CD14-positive monocyte (primary cell): ENCODE results near the gene CXXC5. TPM values are rescaled to one million over a fixed set of nuclear protein-coding genes. Genes with fewer than 3 reads are reported as not detected.
A peak's percentile ranks its signal among the peaks of the same experiment; 100 is the strongest.

Experiments used
- DNase-seq, 3 donors: peaks; one replicate each; pipeline ENCODE4 v3.0.0-alpha.2; 2011 to 2022
- H2AFZ ChIP-seq: 2 replicates; pipeline ENCODE4 v1.6.0; 2012; ENCODE audit warnings: mild to moderate bottlenecking, low read depth, low read length, inconsistent platforms; ENCODE audit not compliant: insufficient read depth, poor library complexity, severe bottlenecking
- H3K27ac ChIP-seq, 2 donors: 1 replicate in 1 of 2; 2 replicates in 1 of 2; pipeline ENCODE4 v1.5.1; 2012 to 2013; ENCODE audit warnings: low read length in 2 of 2, control low read depth in 1 of 2, inconsistent platforms in 1 of 2, low read depth in 1 of 2, mild to moderate bottlenecking in 1 of 2
- H3K27me3 ChIP-seq, 2 donors: one replicate each; pipeline versions ENCODE4 v1.6.0 to v1.6.1; 2011 to 2013; ENCODE audit warnings: low read length in 2 of 2; ENCODE audit not compliant: control insufficient read depth in 2 of 2, insufficient read depth in 2 of 2
- H3K36me3 ChIP-seq, 2 donors: replicated peaks in 1 of 2; 1 replicate in 1 of 2; 2 replicates in 1 of 2; pipeline versions ENCODE4 v1.5.1 to v1.6.1; 2012 to 2013; ENCODE audit warnings: low read length in 2 of 2, control low read depth in 1 of 2, inconsistent platforms in 1 of 2, mild to moderate bottlenecking in 1 of 2; ENCODE audit not compliant: insufficient read depth in 2 of 2, control insufficient read depth in 1 of 2
- H3K4me1 ChIP-seq, 2 donors: 1 replicate in 1 of 2; 2 replicates in 1 of 2; pipeline versions ENCODE4 v1.5.1 to v1.6.1; 2012 to 2013; ENCODE audit warnings: low read length in 2 of 2, control low read depth in 1 of 2, inconsistent platforms in 1 of 2, mild to moderate bottlenecking in 1 of 2, moderate library complexity in 1 of 2; ENCODE audit not compliant: insufficient read depth in 2 of 2, control insufficient read depth in 1 of 2
- H3K4me2 ChIP-seq: replicated peaks from 2 replicates; pipeline ENCODE3; 2012; ENCODE audit warnings: low read length, moderate library complexity, mild to moderate bottlenecking; ENCODE audit not compliant: poor library complexity, severe bottlenecking; ENCODE audit errors: extremely low read depth
- H3K4me3 ChIP-seq, 3 experiments: fragments of 200-600 bp in 1 of 3; sonication (generic) in 1 of 3; replicated peaks in 1 of 3; 1 replicate in 2 of 3; 2 replicates in 1 of 3; pipeline ENCODE4 v1.5.1; 2011 to 2013; ENCODE audit warnings: low read length in 3 of 3, mild to moderate bottlenecking in 3 of 3, control low read depth in 2 of 3, low read depth in 2 of 3, inconsistent platforms in 1 of 3, moderate library complexity in 1 of 3
- H3K79me2 ChIP-seq: 2 replicates; pipeline ENCODE4 v1.6.0; 2012; ENCODE audit warnings: mild to moderate bottlenecking, control low read depth, inconsistent platforms, low read length, moderate library complexity; ENCODE audit not compliant: insufficient read depth
- H3K9ac ChIP-seq: 2 replicates; pipeline ENCODE4 v1.6.0; 2017; ENCODE audit warnings: low read length, mild to moderate bottlenecking; ENCODE audit not compliant: insufficient read depth, poor library complexity, severe bottlenecking
- H3K9me3 ChIP-seq, 2 donors: replicated peaks in 1 of 2; 1 replicate in 1 of 2; 2 replicates in 1 of 2; pipeline versions ENCODE4 v1.5.1 to v1.6.1; 2012 to 2013; ENCODE audit warnings: low read length in 2 of 2, control low read depth in 1 of 2; ENCODE audit not compliant: control insufficient read depth in 1 of 2, insufficient read depth in 1 of 2
- H4K20me1 ChIP-seq: 2 replicates; pipeline ENCODE4 v1.6.0; 2012; ENCODE audit warnings: mild to moderate bottlenecking, low read length, control low read depth, moderate library complexity; ENCODE audit not compliant: insufficient read depth
- H3K27ac Mint-ChIP-seq, 7 donors: one replicate each; pipeline ENCODE4 v1.8.0; 2020; ENCODE audit warnings: mild to moderate bottlenecking in 7 of 7, mixed read lengths in 7 of 7, moderate library complexity in 6 of 7, inconsistent platforms in 2 of 7
- H3K27me3 Mint-ChIP-seq, 3 donors: one replicate each; pipeline ENCODE4 v1.8.0; 2021 to 2022; ENCODE audit warnings: low read depth in 3 of 3, mild to moderate bottlenecking in 3 of 3, mixed read lengths in 3 of 3, moderate library complexity in 3 of 3, inconsistent platforms in 1 of 3
- H3K36me3 Mint-ChIP-seq, 2 donors: one replicate each; pipeline ENCODE4 v1.8.0; 2020; ENCODE audit warnings: mixed read lengths in 2 of 2, inconsistent platforms in 1 of 2, mild to moderate bottlenecking in 1 of 2
- H3K4me1 Mint-ChIP-seq: one replicate; pipeline ENCODE4 v1.8.0; 2020; ENCODE audit warnings: mild to moderate bottlenecking, mixed read lengths
- H3K4me3 Mint-ChIP-seq, 2 donors: one replicate each; pipeline ENCODE4 v1.8.0; 2020; ENCODE audit warnings: mild to moderate bottlenecking in 2 of 2, mixed read lengths in 2 of 2, moderate library complexity in 1 of 2
- H3K9me3 Mint-ChIP-seq, 7 donors: one replicate each; pipeline ENCODE4 v1.8.0; 2020 to 2022; ENCODE audit warnings: mixed read lengths in 7 of 7, mild to moderate bottlenecking in 6 of 7, moderate library complexity in 6 of 7, inconsistent platforms in 2 of 7
- CTCF ChIP-seq: fragments of 200-600 bp; IDR thresholded peaks from one replicate; pipeline ENCODE4 v1.8.0; 2022; ENCODE audit warnings: antibody characterized with exemption, mild to moderate bottlenecking
- WGBS: methylation state at CpG from one replicate; pipeline ENCODE4 v1.1.5; 2013; ENCODE audit warnings: missing lambda C conversion rate; ENCODE audit not compliant: insufficient coverage; 5-methylcytosine and 5-hydroxymethylcytosine counted together
- intact Hi-C, 2 donors: fragments of 100-400 bp; cut with micrococcal nuclease; formaldehyde crosslinking; loops; one replicate each; pipeline versions ENCODE4 v1.15.0 to v1.15.1; 2023
- polyA plus RNA-seq, 3 donors: library from polyadenylated mRNA; depleted of rRNA in 1 of 3; unstranded in 2 of 3; stranded (reverse) in 1 of 3; fragments of 300-500 nt in 2 of 3; fragments of >200 nt in 1 of 3; fragmentation: Illumina TruSeq in 2 of 3; gene quantifications; 1 replicate in 2 of 3; 2 replicates in 1 of 3; pipeline ENCODE4 v1.2.3, GENCODE V29; 2012 to 2021

CXXC5 gene
- polyA plus RNA-seq, 3 donors, result 22.4 to 37.2 (median 33.7) TPM

GRCh38 chr5:139641116-139642080 lies 6.8 kb upstream of the CXXC5 start:
- Histone ChIP-seq H3K4me1 (peaks cover 23 to 31% of the 10 kb centered on the region in 2 donors), H3K79me2 (no peaks in the 10 kb centered on the region)
- peaks cover 30% of the 10 kb centered on the region for H3K4me1 Mint-ChIP-seq

More at GRCh38 chr5:139641116-139642080, 6.8 kb upstream of the CXXC5 start:
- Histone ChIP-seq H4K20me1 (peaks cover 15% of the 10 kb centered on the region), H2AFZ (no peak overlapping the region), H3K4me2 (no peak overlapping the region), H3K4me3 (no peak overlapping the region), H3K9me3 (no peaks in the 10 kb centered on the region), H3K27ac (no peak overlapping the region), H3K36me3 (no peaks in the 10 kb centered on the region), H3K9ac (no peak overlapping the region), H3K27me3 (peaks cover 2 to 49% of the 10 kb centered on the region in 2 donors)
- Mint-ChIP-seq H3K27me3 (peaks cover 42 to 83% (median 48%) of the 10 kb centered on the region in 3 donors), H3K36me3 (peaks cover 3 to 18% of the 10 kb centered on the region in 2 donors), H3K9me3 (no peaks in the 10 kb centered on the region), H3K27ac (peak overlapping the region in 1 of 7 donors; percentile 58), H3K4me3 (peak overlapping the region in 1 of 2 donors; percentile 72)
- no peak for DNase-seq
- intact Hi-C loops, result no loop called here
- TF ChIP-seq CTCF, result no peak
- 69% methylated on average over 3 of the region's 6 CpGs for WGBS
